ENCODE measurements around the gene GBP2. TPM values are rescaled to one million over a fixed set of nuclear protein-coding genes. Genes with fewer than 3 reads are reported as not detected.
"Not testable (repeated sequence)": the region's sequence is repeated elsewhere in the genome, so short reads cannot be mapped to it uniquely, and the experiment has no call there.

GBP2 gene
- total RNA-seq, 2 experiments from 2014 or later, result 87.6 to 91.8 TPM

DNA sequence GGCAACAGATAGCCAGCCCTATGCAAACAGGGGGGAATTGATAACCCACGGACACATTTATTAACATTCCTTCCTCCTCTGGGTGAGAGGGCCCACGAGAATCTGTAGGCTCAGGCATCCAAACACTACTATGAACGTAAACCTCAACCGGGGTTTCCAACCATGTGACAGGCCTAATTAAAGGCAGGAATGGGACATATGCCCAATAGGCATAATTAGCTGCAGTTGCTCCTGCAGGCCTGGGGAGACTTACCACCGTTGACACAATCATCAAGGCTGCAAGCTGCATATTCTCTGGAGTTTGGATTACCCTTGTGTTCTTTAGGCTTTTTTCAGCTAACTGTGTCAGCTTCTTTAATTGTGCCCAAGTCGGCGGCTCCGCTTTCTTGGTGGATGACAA is 38.7 kb downstream of the GBP2 start:
- TF ChIP-seq, protein P1, sequence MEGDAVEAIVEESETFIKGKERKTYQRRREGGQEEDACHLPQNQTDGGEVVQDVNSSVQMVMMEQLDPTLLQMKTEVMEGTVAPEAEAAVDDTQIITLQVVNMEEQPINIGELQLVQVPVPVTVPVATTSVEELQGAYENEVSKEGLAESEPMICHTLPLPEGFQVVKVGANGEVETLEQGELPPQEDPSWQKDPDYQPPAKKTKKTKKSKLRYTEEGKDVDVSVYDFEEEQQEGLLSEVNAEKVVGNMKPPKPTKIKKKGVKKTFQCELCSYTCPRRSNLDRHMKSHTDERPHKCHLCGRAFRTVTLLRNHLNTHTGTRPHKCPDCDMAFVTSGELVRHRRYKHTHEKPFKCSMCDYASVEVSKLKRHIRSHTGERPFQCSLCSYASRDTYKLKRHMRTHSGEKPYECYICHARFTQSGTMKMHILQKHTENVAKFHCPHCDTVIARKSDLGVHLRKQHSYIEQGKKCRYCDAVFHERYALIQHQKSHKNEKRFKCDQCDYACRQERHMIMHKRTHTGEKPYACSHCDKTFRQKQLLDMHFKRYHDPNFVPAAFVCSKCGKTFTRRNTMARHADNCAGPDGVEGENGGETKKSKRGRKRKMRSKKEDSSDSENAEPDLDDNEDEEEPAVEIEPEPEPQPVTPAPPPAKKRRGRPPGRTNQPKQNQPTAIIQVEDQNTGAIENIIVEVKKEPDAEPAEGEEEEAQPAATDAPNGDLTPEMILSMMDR (IDR thresholded peaks at IDR 0.05), result no peak
- DNase-seq (no peak), ATAC-seq (ENCODE audit: poor library complexity) (no peak)
- H3K4me1 ChIP-seq (ENCODE audit: insufficient read depth, low read length), result no peaks in the 10 kb centered on the region
- H3K36me3 Mint-ChIP-seq (ENCODE audit: low read depth), result no peaks in the 10 kb centered on the region
- H3K27ac ChIP-seq (ENCODE audit: low read depth in 1 of 2, low read length in 2 of 2), result no peak overlapping the region
- H3K9me3 ChIP-seq (ENCODE audit: control insufficient read depth in 1 of 2, insufficient read depth in 1 of 2, low read length in 2 of 2), result no peaks in the 10 kb centered on the region
- CTCF ChIA-PET, result interaction anchor here (0.6 to 1.1 kb wide), 2 partner anchors 9 to 208 kb away, joined by 3 read pairs; no protein-coding TSS in a partner anchor
- H3K9me3 Mint-ChIP-seq, result no peaks in the 10 kb centered on the region
- intact Hi-C loops (cut with DNase I, micrococcal nuclease), result no loop called here
- H3K27me3 Mint-ChIP-seq, result peaks cover 4% of the 10 kb centered on the region
- POLR2A ChIA-PET, result no interaction called here
- H3K27me3 ChIP-seq (ENCODE audit: control insufficient read depth in 1 of 2, insufficient read depth in 2 of 2, low read length in 2 of 2), result no peaks in the 10 kb centered on the region
- H3K4me3 Mint-ChIP-seq, result no peak overlapping the region
- H3K4me3 ChIP-seq (ENCODE audit: low read length), result no peak overlapping the region
- H3K4me1 Mint-ChIP-seq (ENCODE audit: low read depth), result no peaks in the 10 kb centered on the region
- H3K27ac Mint-ChIP-seq, result no peak overlapping the region
- H3K36me3 ChIP-seq (ENCODE audit: insufficient read depth, low read length), result no peaks in the 10 kb centered on the region

DNA sequence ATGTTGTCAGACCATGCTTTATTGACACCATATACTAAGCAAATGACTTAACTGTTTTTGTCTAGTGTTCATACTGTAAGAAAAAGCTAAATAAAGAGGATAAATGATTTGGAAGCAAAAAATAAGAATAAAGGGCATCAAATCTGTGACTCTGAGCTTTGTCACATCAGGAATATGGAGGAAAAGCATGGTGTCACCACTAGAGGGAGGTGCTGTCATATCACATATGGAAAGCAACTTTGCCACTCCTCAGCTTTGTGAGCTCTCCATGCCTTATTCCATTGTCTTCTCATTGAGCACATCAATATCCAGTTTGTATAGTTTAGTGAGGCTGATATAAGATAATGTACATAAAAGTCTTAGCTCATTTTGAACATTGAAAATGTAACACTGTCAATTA is 40.1 kb downstream of the GBP2 start:
- no peaks in the 10 kb centered on the region for H3K9me3 Mint-ChIP-seq
- peak; percentile 77 for ATAC-seq (ENCODE audit: poor library complexity)
- no peak overlapping the region for H3K4me3 ChIP-seq (ENCODE audit: low read length)
- CTCF ChIA-PET, result interaction anchor here (0.5 to 2.2 kb wide), 43 partner anchors 11 to 573 kb away, joined by 3 to 23 read pairs (median 4); partner anchors contain the start of genes GBP1, GBP2, GBP3 and GBP4
- no peaks in the 10 kb centered on the region for H3K4me1 Mint-ChIP-seq (ENCODE audit: low read depth)
- no peaks in the 10 kb centered on the region for H3K4me1 ChIP-seq (ENCODE audit: insufficient read depth, low read length)
- no peaks in the 10 kb centered on the region for H3K27me3 ChIP-seq (ENCODE audit: control insufficient read depth in 1 of 2, insufficient read depth in 2 of 2, low read length in 2 of 2)
- no peak overlapping the region for H3K27ac Mint-ChIP-seq
- H3K27ac ChIP-seq (ENCODE audit: low read depth in 1 of 2, low read length in 2 of 2), result no peak overlapping the region
- H3K36me3 ChIP-seq (ENCODE audit: insufficient read depth, low read length), result no peaks in the 10 kb centered on the region
- H3K36me3 Mint-ChIP-seq (ENCODE audit: low read depth), result no peaks in the 10 kb centered on the region
- peak in 9 of 14 experiments; percentile 13 to 79 (median 48) for DNase-seq
- H3K9me3 ChIP-seq (ENCODE audit: control insufficient read depth in 1 of 2, insufficient read depth in 1 of 2, low read length in 2 of 2), result no peaks in the 10 kb centered on the region
- H3K27me3 Mint-ChIP-seq, result no peaks in the 10 kb centered on the region
- TF ChIP-seq, protein P1 (IDR thresholded peaks at IDR 0.05), result peak; percentile 85
- POLR2A ChIA-PET, result interaction anchor here (0.6 to 2.2 kb wide), 12 partner anchors 21 to 373 kb away, joined by 3 to 9 read pairs (median 4); partner anchors contain the start of genes GBP1, GBP2 and GBP5
- no peak overlapping the region for H3K4me3 Mint-ChIP-seq
- intact Hi-C loops (cut with DNase I, micrococcal nuclease), result loop anchor here (1.0 to 2.0 kb wide), 4 partner anchors 87 to 370 kb away; no protein-coding TSS in a partner anchor

DNA sequence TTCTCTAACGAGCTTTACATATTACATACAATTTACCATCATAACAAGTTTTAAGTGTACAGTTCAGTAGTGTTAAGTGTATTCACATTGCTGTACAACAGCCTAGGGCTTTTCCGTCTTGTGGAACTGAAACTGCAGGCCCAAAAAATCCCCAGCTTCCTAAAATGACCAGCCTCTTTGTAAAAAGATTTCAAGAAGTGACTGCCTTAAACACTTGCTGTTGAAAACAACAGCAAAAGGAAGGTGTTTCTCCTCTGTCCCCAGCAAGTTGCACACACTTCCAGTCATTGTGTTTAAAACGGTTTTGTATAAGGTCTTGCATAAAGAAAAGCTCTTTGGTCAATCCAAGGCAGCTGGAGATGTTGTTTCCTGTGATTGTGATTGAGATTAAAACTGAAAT is 44.9 kb downstream of the GBP2 start:
- CTCF ChIA-PET, result interaction anchor here (1.0 kb wide), 1 partner anchor 11 kb away, joined by 4 read pairs; no protein-coding TSS in a partner anchor
- Histone ChIP-seq H3K27me3 (ENCODE audit: control insufficient read depth in 1 of 2, insufficient read depth in 2 of 2, low read length in 2 of 2) (no peaks in the 10 kb centered on the region), H3K9me3 (ENCODE audit: control insufficient read depth in 1 of 2, insufficient read depth in 1 of 2, low read length in 2 of 2) (no peaks in the 10 kb centered on the region), H3K4me3 (ENCODE audit: low read length) (no peak overlapping the region), H3K27ac (ENCODE audit: low read depth in 1 of 2, low read length in 2 of 2) (no peak overlapping the region), H3K4me1 (ENCODE audit: insufficient read depth, low read length) (no peaks in the 10 kb centered on the region), H3K36me3 (ENCODE audit: insufficient read depth, low read length) (no peaks in the 10 kb centered on the region)
- ATAC-seq (ENCODE audit: poor library complexity) (no peak), DNase-seq (peak in 2 of 14 experiments; percentile 33 to 38)
- H3K27ac Mint-ChIP-seq, result no peak overlapping the region
- no peaks in the 10 kb centered on the region for H3K27me3 Mint-ChIP-seq
- TF ChIP-seq, protein P1 (IDR thresholded peaks at IDR 0.05), result no peak
- peaks cover 6% of the 10 kb centered on the region for H3K9me3 Mint-ChIP-seq
- H3K36me3 Mint-ChIP-seq (ENCODE audit: low read depth), result no peaks in the 10 kb centered on the region
- H3K4me1 Mint-ChIP-seq (ENCODE audit: low read depth), result no peaks in the 10 kb centered on the region
- intact Hi-C loops (cut with DNase I, micrococcal nuclease), result no loop called here
- POLR2A ChIA-PET, result interaction anchor here (1.1 kb wide), 1 partner anchor 11 kb away, joined by 4 read pairs; no protein-coding TSS in a partner anchor
- H3K4me3 Mint-ChIP-seq, result no peak overlapping the region

DNA sequence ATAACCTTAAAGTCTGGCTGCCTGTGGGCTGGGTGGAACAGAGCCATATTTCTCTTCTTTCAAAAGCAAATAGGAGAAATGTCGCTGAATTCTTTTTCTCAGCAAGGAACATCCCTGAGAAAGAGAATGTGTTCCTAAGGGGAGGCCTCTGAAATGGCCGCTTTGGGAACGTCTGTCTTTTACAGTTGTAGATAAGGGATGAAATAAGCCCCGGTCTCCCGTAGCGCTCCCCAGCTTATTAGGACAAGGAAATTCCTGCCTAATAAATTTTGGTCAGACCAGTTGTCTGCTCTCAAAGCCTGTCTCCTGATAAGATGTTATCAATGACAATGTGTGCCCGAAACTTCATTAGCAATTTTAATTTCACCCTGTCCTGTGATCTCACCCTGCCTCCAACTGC is 45.8 kb downstream of the GBP2 start:
- intact Hi-C loops (cut with DNase I, micrococcal nuclease); H3K4me3 Mint-ChIP-seq; H3K9me3 ChIP-seq (ENCODE audit: control insufficient read depth in 1 of 2, insufficient read depth in 1 of 2, low read length in 2 of 2); H3K27ac ChIP-seq (ENCODE audit: low read depth in 1 of 2, low read length in 2 of 2); H3K27me3 Mint-ChIP-seq; H3K4me1 Mint-ChIP-seq (ENCODE audit: low read depth); H3K27ac Mint-ChIP-seq; H3K36me3 Mint-ChIP-seq (ENCODE audit: low read depth); POLR2A ChIA-PET; H3K4me3 ChIP-seq (ENCODE audit: low read length); ATAC-seq (ENCODE audit: poor library complexity); H3K36me3 ChIP-seq (ENCODE audit: insufficient read depth, low read length); H3K9me3 Mint-ChIP-seq; H3K27me3 ChIP-seq (ENCODE audit: control insufficient read depth in 1 of 2, insufficient read depth in 2 of 2, low read length in 2 of 2); DNase-seq; H3K4me1 ChIP-seq (ENCODE audit: insufficient read depth, low read length); CTCF ChIA-PET: not testable (repeated sequence)

DNA sequence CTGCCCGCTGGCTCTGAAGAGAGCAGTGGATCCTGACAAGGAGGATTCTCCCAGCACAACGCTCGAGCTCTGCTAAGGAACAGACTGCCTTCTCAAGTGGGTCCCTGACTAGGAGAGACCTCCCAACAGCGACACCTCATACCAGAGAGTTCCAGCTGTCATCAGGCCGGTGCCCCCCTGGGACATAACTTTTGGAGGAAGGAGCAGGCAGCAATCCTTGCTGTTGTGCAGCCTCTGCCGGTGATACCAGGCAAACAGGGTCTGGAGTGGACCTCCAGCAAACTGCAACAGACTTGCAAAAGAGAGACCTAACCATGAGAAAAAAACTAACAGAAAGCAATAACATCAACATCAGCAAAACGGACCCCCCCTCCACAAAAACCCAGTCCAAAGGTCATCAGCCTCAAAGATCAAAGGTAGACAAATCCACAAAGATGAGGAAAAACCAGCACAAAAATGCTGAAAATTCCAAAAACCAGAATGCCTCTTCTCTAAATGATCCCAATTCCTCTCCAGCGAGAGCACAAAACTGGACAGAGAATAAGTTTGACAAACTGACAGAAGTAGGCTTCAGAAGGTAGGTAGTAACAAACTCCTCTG is 53.3 kb downstream of the GBP2 start:
- DNase-seq; H3K27ac ChIP-seq (ENCODE audit: low read depth in 1 of 2, low read length in 2 of 2); H3K4me3 ChIP-seq (ENCODE audit: low read length); POLR2A ChIA-PET; H3K4me3 Mint-ChIP-seq; H3K27ac Mint-ChIP-seq; H3K27me3 Mint-ChIP-seq; H3K36me3 ChIP-seq (ENCODE audit: insufficient read depth, low read length); H3K36me3 Mint-ChIP-seq (ENCODE audit: low read depth); H3K27me3 ChIP-seq (ENCODE audit: control insufficient read depth in 1 of 2, insufficient read depth in 2 of 2, low read length in 2 of 2); H3K4me1 ChIP-seq (ENCODE audit: insufficient read depth, low read length); CTCF ChIA-PET; H3K9me3 ChIP-seq (ENCODE audit: control insufficient read depth in 1 of 2, insufficient read depth in 1 of 2, low read length in 2 of 2); ATAC-seq (ENCODE audit: poor library complexity): not testable (repeated sequence)
- intact Hi-C loops (cut with DNase I, micrococcal nuclease), result loop anchor here in 1 of 2 experiments (5.0 kb wide), 1 partner anchor 50 kb away; no protein-coding TSS in a partner anchor
- Mint-ChIP-seq H3K9me3 (peaks cover 11% of the 10 kb centered on the region), H3K4me1 (ENCODE audit: low read depth) (peaks cover 25% of the 10 kb centered on the region)
